HFF-Myc (cell line): ENCODE results near the gene PLIN3.
"Not testable (repeated sequence)": the region's sequence is repeated elsewhere in the genome, so short reads cannot be mapped to it uniquely, and the experiment has no call there.

Experiments
- DNase-seq: peaks from one replicate; pipeline ENCODE4 v3.0.0-alpha.2; 2011; ENCODE audit warnings: low read depth; ENCODE audit errors: extremely low read depth
- H3K4me3 ChIP-seq: replicated peaks from 2 replicates; pipeline ENCODE4 v1.5.1; 2011; ENCODE audit warnings: low read depth, mild to moderate bottlenecking, control low read depth, low read length
- CTCF ChIP-seq: IDR thresholded peaks from 2 replicates; pipeline ENCODE4 v1.5.1; 2012; ENCODE audit warnings: mild to moderate bottlenecking, low read depth, low read length, control low read depth; ENCODE audit errors: missing control alignments

PLIN3 gene

DNA sequence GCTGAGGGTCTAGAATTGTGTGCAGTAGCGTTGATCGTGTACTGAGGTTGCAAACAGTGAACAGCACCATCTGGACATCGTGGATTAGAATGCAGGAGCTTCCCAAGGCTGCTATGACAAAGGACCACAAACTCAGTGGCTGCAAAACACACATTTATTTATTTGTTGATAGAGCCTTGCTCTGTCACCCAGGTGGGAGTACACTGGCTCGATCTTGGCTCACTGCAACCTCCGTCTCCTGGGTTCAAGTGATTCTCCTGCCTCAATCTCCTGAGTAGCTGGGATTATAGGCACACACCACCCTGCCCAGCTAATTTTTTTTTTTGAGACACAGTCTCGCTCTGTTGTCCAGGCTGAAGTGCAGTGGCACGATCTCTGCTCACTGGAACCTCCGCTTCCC, 39.5 kb upstream of the PLIN3 start:
- no peak for TF ChIP-seq CTCF
- H3K4me3 ChIP-seq, result no peak overlapping the region
- DNase-seq, result no peak

- no peak overlapping the region for H3K4me3 ChIP-seq
- DNase-seq, result no peak
- TF ChIP-seq CTCF, result no peak
These were observed 37.0 kb upstream of the PLIN3 start for GRCh38 chr19:4904481-4904880.

DNA sequence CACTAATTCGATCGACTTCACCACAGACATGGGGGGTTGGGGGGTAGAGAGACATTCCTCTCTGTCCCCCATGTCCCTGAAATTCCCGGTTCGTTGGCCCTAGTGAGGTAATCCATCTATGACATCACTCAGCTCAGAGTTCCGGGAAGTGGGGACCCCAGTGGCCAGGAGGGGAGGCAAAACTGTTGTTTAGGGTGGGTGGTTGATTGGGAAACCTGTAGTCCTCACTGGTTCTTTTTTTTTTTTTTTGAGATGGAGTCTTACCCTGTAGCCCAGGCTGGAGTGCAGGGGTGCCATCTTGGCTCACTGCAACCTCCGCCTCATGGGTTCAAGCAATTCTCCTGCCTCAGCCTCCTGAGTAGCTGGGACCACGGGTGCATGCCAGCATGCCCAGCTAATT, 35.3 kb upstream of the PLIN3 start, which contains the start of gene ARRDC5:
TSS of gene ARRDC5 (minus strand) at position 101 of the 400 bp plus-strand sequence. CDS start at position 30, 71 bp downstream.
- no peak for DNase-seq
- no peak for TF ChIP-seq CTCF

DNA sequence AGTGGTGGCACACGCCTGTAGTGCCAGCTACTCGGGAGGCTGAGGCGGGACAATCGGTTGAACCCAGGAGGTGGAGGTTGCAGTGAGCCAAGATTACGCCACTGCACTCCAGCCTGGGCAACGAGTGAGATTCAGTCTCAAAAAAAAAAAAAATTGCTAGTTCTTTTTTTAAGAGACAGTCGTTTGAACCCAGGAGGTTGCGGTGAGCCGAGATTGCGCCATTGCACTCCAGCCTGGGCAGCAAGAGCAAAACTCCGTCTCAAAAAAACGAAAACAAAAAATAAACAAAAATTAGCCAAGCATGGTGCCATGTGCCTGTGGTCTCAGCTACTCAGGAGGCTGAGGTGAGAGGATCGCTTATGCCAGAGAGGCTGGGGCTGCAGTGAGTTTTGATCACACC, 33.4 kb upstream of the PLIN3 start:
- not testable (repeated sequence) for H3K4me3 ChIP-seq, DNase-seq

More for the DNA sequence above, 35.3 kb upstream of the PLIN3 start, which contains the start of gene ARRDC5:
- H3K4me3 ChIP-seq, result no peak within 1 kb of the TSS

DNA sequence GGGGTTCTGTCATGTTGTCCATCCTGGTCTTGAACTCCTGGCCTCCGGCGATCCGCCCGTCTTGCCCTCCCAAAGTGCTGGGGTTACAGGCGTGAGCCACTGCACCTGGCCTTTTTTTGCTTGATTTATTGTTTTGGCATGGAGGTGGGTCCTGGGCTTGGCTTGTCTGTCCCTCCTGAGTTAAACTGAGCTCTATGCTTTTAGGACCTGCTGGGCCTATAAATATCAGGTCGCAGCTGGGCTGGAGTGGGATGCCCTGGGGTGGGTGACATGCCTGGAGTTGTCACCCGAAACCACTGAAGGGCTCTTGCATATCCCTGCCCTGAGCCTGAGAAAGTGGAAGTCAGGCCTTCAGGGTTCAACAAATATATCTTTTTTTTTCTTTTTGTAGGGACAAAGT, 29.7 kb upstream of the PLIN3 start:
- H3K4me3 ChIP-seq, result no peak overlapping the region
- no peak for DNase-seq
- TF ChIP-seq CTCF, result no peak

DNA sequence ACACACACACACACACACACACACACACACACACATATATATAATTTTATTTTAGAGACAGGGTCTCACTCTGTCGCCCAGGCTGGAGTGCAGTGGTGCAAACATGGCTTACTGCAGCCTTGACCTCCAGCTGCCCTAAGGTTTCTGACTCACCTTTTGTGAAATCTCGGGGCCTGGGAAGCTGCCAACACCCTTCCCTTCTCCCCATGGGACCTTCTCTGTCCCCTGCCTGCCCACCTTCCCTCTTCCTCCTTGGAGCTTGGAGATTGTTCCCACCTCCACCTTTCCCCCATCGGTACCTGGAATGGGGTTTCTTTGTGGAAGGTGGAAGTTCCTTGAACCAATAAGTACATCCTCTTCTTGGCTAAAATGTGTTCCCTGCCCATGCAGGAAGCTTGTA, 28.9 kb upstream of the PLIN3 start:
- DNase-seq, result no peak
- H3K4me3 ChIP-seq, result no peak overlapping the region
- no peak for TF ChIP-seq CTCF

DNA sequence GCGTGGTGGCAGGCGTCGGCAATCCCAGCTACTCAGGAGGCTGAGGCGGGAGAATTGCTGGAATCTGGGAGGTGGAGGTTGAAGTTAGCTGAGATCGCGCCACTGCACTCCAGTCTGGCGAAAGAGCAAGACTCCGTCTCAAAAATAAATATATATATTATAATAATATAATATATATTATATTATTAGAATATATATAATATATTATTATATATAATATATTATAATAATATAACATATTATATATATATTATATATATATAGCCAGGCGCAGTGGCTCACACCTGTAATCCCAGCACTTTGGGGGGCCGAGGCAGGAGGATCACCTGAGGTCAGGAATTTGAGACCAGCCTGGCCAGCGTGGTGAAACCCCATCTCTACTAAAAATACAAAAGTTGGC, 25.5 kb upstream of the PLIN3 start:
- H3K4me3 ChIP-seq, DNase-seq: not testable (repeated sequence)

DNA sequence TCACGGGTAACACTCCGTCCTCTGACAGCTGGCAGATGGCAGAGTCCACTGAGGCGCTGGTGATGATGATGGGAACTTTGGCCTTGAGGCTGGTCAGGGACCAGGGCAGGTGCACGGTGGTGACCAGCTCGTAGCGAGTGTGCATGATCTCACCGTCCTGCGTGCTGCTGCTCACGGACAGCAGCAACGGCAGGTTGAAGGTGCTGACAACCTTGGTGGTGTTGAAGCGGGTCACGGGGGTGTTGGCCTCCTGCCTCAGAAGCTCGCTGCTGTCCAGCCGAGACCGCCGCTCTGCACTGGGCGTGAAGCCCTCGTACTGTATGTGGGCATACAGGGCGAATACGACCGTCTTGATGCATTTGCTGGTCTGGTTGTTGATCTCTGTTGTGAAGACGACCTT, 23.6 kb upstream of the PLIN3 start:
- no peak for TF ChIP-seq CTCF

More for the DNA sequence above, 23.6 kb upstream of the PLIN3 start:
- no peak for DNase-seq
- no peak overlapping the region for H3K4me3 ChIP-seq
